Natural killer cell (primary cell): Measurements from ENCODE around the gene ATL2. TPM values are rescaled to one million over a fixed set of nuclear protein-coding genes. Genes with fewer than 3 reads are reported as not detected.

ENCODE experiments used
- ATAC-seq, 3 donors: fragments of 150-1000 bp in 2 of 3; fragments of 200-7000 bp in 1 of 3; cut with Tn5 transposase; 1 replicate in 1 of 3; 2 replicates in 2 of 3; pipeline ENCODE4 v1.10.0; 2021; ENCODE audit warnings: mild to moderate bottlenecking in 2 of 3, moderate library complexity in 2 of 3
- DNase-seq, 2 donors: peaks; one replicate each; pipeline versions ENCODE4 v3.0.0 to v3.0.0-alpha.2; 2013 to 2021; ENCODE audit warnings: mixed read lengths in 1 of 2
- H3K27ac ChIP-seq: one replicate; pipeline ENCODE4 v1.5.1; 2013; ENCODE audit warnings: mild to moderate bottlenecking, low read length
- H3K27me3 ChIP-seq: one replicate; pipeline ENCODE4 v1.6.1; 2013; ENCODE audit warnings: low read length; ENCODE audit not compliant: control insufficient read depth, insufficient read depth
- H3K36me3 ChIP-seq: one replicate; pipeline ENCODE4 v1.6.1; 2013; ENCODE audit warnings: low read length; ENCODE audit not compliant: control insufficient read depth, insufficient read depth
- H3K4me1 ChIP-seq: one replicate; pipeline ENCODE4 v1.6.1; 2013; ENCODE audit warnings: low read length; ENCODE audit not compliant: control insufficient read depth, insufficient read depth
- H3K4me3 ChIP-seq: one replicate; pipeline ENCODE4 v1.5.1; 2013; ENCODE audit warnings: low read length
- H3K9me3 ChIP-seq: one replicate; pipeline ENCODE4 v1.6.1; 2013; ENCODE audit warnings: low read length; ENCODE audit not compliant: control insufficient read depth, insufficient read depth
- H3K27ac Mint-ChIP-seq, 2 donors: one replicate each; pipeline ENCODE4 v1.8.0; 2022; ENCODE audit warnings: mild to moderate bottlenecking in 2 of 2, mixed read lengths in 2 of 2, moderate library complexity in 1 of 2
- H3K27me3 Mint-ChIP-seq, 2 donors: one replicate each; pipeline ENCODE4 v1.8.0; 2022; ENCODE audit warnings: low read depth in 2 of 2, mixed read lengths in 2 of 2
- H3K36me3 Mint-ChIP-seq: one replicate; pipeline ENCODE4 v1.8.0; 2022; ENCODE audit warnings: mixed read lengths
- H3K4me1 Mint-ChIP-seq, 2 donors: one replicate each; pipeline ENCODE4 v1.8.0; 2022; ENCODE audit warnings: mixed read lengths in 2 of 2
- H3K4me3 Mint-ChIP-seq: one replicate; pipeline ENCODE4 v1.8.0; 2022; ENCODE audit warnings: mild to moderate bottlenecking, moderate library complexity, mixed read lengths
- H3K9me3 Mint-ChIP-seq, 2 donors: one replicate each; pipeline ENCODE4 v1.8.0; 2022; ENCODE audit warnings: mixed read lengths in 2 of 2
- CTCF ChIP-seq: fragments of 200-600 bp; IDR thresholded peaks from one replicate; pipeline ENCODE4 v1.8.0; 2022; ENCODE audit warnings: antibody characterized with exemption
- WGBS: methylation state at CpG from one replicate; pipeline ENCODE4 v1.1.7; 2013; ENCODE audit warnings: missing lambda C conversion rate; ENCODE audit not compliant: insufficient coverage; 5-methylcytosine and 5-hydroxymethylcytosine counted together
- intact Hi-C: fragments of 100-400 bp; cut with micrococcal nuclease; formaldehyde crosslinking; loops from one replicate; pipeline ENCODE4 v1.14.2; 2022
- total RNA-seq, 4 donors: library from RNA; stranded (reverse); fragments of 120-200 nt in 1 of 4; gene quantifications; one replicate each; pipeline versions ENCODE4 v1.2.3 to v1.2.4, GENCODE V29; 2013 to 2022

ATL2 gene
- total RNA-seq, 3 donors from 2014 or later (not counting 1 experiment from before 2014, with no cell fraction given): 48.3 to 51.8 (median 51.5) TPM

GRCh38 chr2:38370664-38371063 lies 6.4 kb downstream of the ATL2 start:
- no peaks in the 10 kb centered on the region for H3K36me3 Mint-ChIP-seq
- H3K9me3 ChIP-seq: no peaks in the 10 kb centered on the region
- H3K36me3 ChIP-seq: no peaks in the 10 kb centered on the region
- peak overlapping the region in 1 of 2 donors; percentile 34 for H3K27ac Mint-ChIP-seq
- no peak overlapping the region for H3K27ac ChIP-seq
- H3K27me3 ChIP-seq: no peaks in the 10 kb centered on the region
- ATAC-seq: no peak
- no peak overlapping the region for H3K4me3 Mint-ChIP-seq
- 96% methylated on average over 4 of the region's 5 CpGs for WGBS
- no peaks in the 10 kb centered on the region for H3K9me3 Mint-ChIP-seq
- H3K4me1 ChIP-seq: no peaks in the 10 kb centered on the region
- DNase-seq: no peak
- no peak for TF ChIP-seq CTCF
- no peak overlapping the region for H3K4me3 ChIP-seq
- no peaks in the 10 kb centered on the region for H3K27me3 Mint-ChIP-seq
- peaks cover 17 to 39% of the 10 kb centered on the region in 2 donors for H3K4me1 Mint-ChIP-seq
- intact Hi-C loops: loop anchor here (10.0 kb wide), 1 partner anchor 754 kb away; the partner anchor contains the start of gene SOS1

- H3K27ac ChIP-seq: no peak overlapping the region
- H3K4me1 Mint-ChIP-seq: peaks cover 20 to 24% of the 10 kb centered on the region in 2 donors
- 88% methylated on average over 2 of the region's 2 CpGs for WGBS
- no peaks in the 10 kb centered on the region for H3K4me1 ChIP-seq
- no peaks in the 10 kb centered on the region for H3K9me3 ChIP-seq
- no peak overlapping the region for H3K4me3 ChIP-seq
- no peak for DNase-seq
- no peak for ATAC-seq
- no peaks in the 10 kb centered on the region for H3K27me3 Mint-ChIP-seq
- no peaks in the 10 kb centered on the region for H3K27me3 ChIP-seq
- no peaks in the 10 kb centered on the region for H3K36me3 ChIP-seq
- no peaks in the 10 kb centered on the region for H3K9me3 Mint-ChIP-seq
- no peaks in the 10 kb centered on the region for H3K36me3 Mint-ChIP-seq
- H3K4me3 Mint-ChIP-seq: no peak overlapping the region
- no peak for TF ChIP-seq CTCF
- intact Hi-C loops: no loop called here
- H3K27ac Mint-ChIP-seq: no peak overlapping the region
Measured at GRCh38 chr2:38362232-38362631, 14.8 kb downstream of the ATL2 start.

GRCh38 chr2:38360177-38360576 lies 16.9 kb downstream of the ATL2 start:
- whole genome bisulfite sequencing: 96% methylated on average over 2 of the region's 2 CpGs
- no peak for ATAC-seq
- intact Hi-C loops: no loop called here
- H3K4me1 ChIP-seq: no peaks in the 10 kb centered on the region
- H3K27ac Mint-ChIP-seq: no peak overlapping the region
- H3K27me3 ChIP-seq: no peaks in the 10 kb centered on the region
- TF ChIP-seq CTCF: no peak
- no peak for DNase-seq
- no peaks in the 10 kb centered on the region for H3K36me3 ChIP-seq
- H3K27me3 Mint-ChIP-seq: no peaks in the 10 kb centered on the region
- no peak overlapping the region for H3K4me3 Mint-ChIP-seq
- H3K27ac ChIP-seq: no peak overlapping the region
- H3K9me3 Mint-ChIP-seq: no peaks in the 10 kb centered on the region
- no peaks in the 10 kb centered on the region for H3K9me3 ChIP-seq
- H3K4me1 Mint-ChIP-seq: peaks cover 12 to 17% of the 10 kb centered on the region in 2 donors
- H3K4me3 ChIP-seq: no peak overlapping the region
- H3K36me3 Mint-ChIP-seq: no peaks in the 10 kb centered on the region

GRCh38 chr2:38353402-38353801 lies 23.7 kb downstream of the ATL2 start:
- H3K9me3 Mint-ChIP-seq: no peaks in the 10 kb centered on the region
- H3K27me3 ChIP-seq: no peaks in the 10 kb centered on the region
- no peaks in the 10 kb centered on the region for H3K36me3 Mint-ChIP-seq
- peak in 1 of 2 donors; percentile 8 for DNase-seq
- H3K9me3 ChIP-seq: no peaks in the 10 kb centered on the region
- H3K27ac ChIP-seq: no peak overlapping the region
- intact Hi-C loops: no loop called here
- H3K4me3 Mint-ChIP-seq: peak overlapping the region; percentile 49
- no peak for TF ChIP-seq CTCF
- H3K4me3 ChIP-seq: no peak overlapping the region
- no CpG with 5 or more reads among the region's 2 CpGs for WGBS
- no peaks in the 10 kb centered on the region for H3K27me3 Mint-ChIP-seq
- H3K4me1 Mint-ChIP-seq: peaks cover 23 to 27% of the 10 kb centered on the region in 2 donors
- H3K4me1 ChIP-seq: peaks cover 4% of the 10 kb centered on the region
- H3K36me3 ChIP-seq: no peaks in the 10 kb centered on the region
- H3K27ac Mint-ChIP-seq: peak overlapping the region; percentile 56 to 82
- ATAC-seq: peak in 2 of 3 donors; percentile 30 to 48
